ENCODE results near the gene BTF3. TPM values are rescaled to one million over a fixed set of nuclear protein-coding genes. Genes with fewer than 3 reads are reported as not detected.

BTF3 gene
- total and polyA plus RNA-seq, 12 donors, result 283 to 714 (median 399) TPM

GRCh38 chr5:73513996-73514395 lies 15.8 kb downstream of the BTF3 start:
- DNase-seq, result no peak
- TF ChIP-seq, protein P1, sequence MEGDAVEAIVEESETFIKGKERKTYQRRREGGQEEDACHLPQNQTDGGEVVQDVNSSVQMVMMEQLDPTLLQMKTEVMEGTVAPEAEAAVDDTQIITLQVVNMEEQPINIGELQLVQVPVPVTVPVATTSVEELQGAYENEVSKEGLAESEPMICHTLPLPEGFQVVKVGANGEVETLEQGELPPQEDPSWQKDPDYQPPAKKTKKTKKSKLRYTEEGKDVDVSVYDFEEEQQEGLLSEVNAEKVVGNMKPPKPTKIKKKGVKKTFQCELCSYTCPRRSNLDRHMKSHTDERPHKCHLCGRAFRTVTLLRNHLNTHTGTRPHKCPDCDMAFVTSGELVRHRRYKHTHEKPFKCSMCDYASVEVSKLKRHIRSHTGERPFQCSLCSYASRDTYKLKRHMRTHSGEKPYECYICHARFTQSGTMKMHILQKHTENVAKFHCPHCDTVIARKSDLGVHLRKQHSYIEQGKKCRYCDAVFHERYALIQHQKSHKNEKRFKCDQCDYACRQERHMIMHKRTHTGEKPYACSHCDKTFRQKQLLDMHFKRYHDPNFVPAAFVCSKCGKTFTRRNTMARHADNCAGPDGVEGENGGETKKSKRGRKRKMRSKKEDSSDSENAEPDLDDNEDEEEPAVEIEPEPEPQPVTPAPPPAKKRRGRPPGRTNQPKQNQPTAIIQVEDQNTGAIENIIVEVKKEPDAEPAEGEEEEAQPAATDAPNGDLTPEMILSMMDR (IDR thresholded peaks at IDR 0.05), result no peak
- WGBS, 2 donors, result 63 to 91% methylated on average over 3 of the region's 3 CpGs
- Histone ChIP-seq H3K27ac (no peak overlapping the region), H3K4me3 (no peak overlapping the region), H3K4me1 (peaks cover 0 to 7% (median 0%) of the 10 kb centered on the region in 9 donors), H3K9me3 (no peaks in the 10 kb centered on the region), H3K36me3 (no peaks in the 10 kb centered on the region), H3K27me3 (no peaks in the 10 kb centered on the region)
- intact Hi-C loops (cut with DNase I), result no loop called here
- ATAC-seq, result no peak

GRCh38 chr5:73514418-73514817 lies 16.2 kb downstream of the BTF3 start:
- no peak for DNase-seq
- intact Hi-C loops (cut with DNase I), result no loop called here
- Histone ChIP-seq H3K27ac (no peak overlapping the region), H3K4me3 (no peak overlapping the region), H3K36me3 (no peaks in the 10 kb centered on the region), H3K9me3 (no peaks in the 10 kb centered on the region), H3K27me3 (no peaks in the 10 kb centered on the region), H3K4me1 (peaks cover 0 to 7% (median 0%) of the 10 kb centered on the region in 9 donors)
- no peak for ATAC-seq
- TF ChIP-seq, protein P1 (IDR thresholded peaks at IDR 0.05), result no peak
- 67 to 77% methylated on average over 2 of the region's 2 CpGs for WGBS, 2 donors

GRCh38 chr5:73515232-73515631 lies 17.0 kb downstream of the BTF3 start:
- TF ChIP-seq, protein P1 (IDR thresholded peaks at IDR 0.05), result no peak
- Histone ChIP-seq H3K27ac (no peak overlapping the region), H3K4me1 (peaks cover 0 to 7% (median 0%) of the 10 kb centered on the region in 9 donors), H3K9me3 (no peaks in the 10 kb centered on the region), H3K27me3 (no peaks in the 10 kb centered on the region), H3K4me3 (no peak overlapping the region), H3K36me3 (no peaks in the 10 kb centered on the region)
- intact Hi-C loops (cut with DNase I), result no loop called here
- ATAC-seq, result no peak
- no peak for DNase-seq
- WGBS, 2 donors, result 64 to 71% methylated on average over 4 of the region's 4 CpGs

DNA sequence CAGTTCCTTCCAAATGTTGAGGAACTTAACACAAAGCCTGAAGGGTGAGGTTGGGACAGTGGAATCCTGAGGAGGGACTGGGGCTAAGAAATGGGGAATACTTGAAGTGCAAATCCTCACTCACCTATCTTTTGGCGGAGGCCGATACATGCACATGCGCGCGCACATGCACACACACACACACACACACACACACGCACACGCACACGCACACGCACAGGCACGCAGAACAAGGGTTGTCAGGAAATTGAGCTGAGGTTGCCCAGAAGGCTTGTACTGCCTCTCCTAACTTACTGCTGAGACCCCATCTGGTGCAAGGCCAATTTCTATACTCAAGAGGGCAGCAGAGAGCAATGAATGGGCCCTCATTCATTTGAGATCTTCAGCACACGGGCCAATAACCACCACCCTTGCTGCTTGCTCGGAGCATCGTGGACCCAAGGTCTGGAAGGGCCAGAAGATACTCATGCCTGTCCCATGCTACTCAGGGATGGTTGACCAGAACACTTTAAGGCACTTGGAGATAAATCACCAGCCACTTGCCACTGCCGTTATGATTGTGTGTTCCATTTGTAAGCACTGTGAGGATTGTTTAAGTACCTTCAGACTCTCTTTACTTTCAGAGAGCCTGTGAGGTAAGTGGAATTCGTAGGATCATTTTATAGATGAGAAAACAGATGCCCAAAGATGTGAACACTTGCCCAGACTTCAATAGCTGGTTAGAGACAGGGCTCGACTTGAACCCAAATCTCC lies 21.5 kb downstream of the BTF3 start:
- Histone ChIP-seq H3K27ac (no peak overlapping the region), H3K36me3 (no peaks in the 10 kb centered on the region), H3K4me1 (peaks cover 0 to 7% (median 0%) of the 10 kb centered on the region in 9 donors), H3K9me3 (no peaks in the 10 kb centered on the region), H3K27me3 (peaks cover 0 to 5% (median 0%) of the 10 kb centered on the region in 7 donors), H3K4me3 (no peak overlapping the region)
- peak; percentile 76 to 95 (median 90) for ATAC-seq
- WGBS, 2 donors, result 15 to 16% methylated on average over 16 of the region's 16 CpGs
- TF ChIP-seq, protein P1 (IDR thresholded peaks at IDR 0.05), result peak; percentile 47 to 78 (median 66)
- intact Hi-C loops (cut with DNase I), result loop anchor here in 4 of 10 donors (1.0 to 2.0 kb wide), 3 partner anchors 17 to 18 kb away; no protein-coding TSS in a partner anchor
- DNase-seq, result peak; percentile 13 to 63
